ENCODE results near the gene PRSS57. TPM values are rescaled to one million over a fixed set of nuclear protein-coding genes. Genes with fewer than 3 reads are reported as not detected.
A peak's percentile ranks its signal among the peaks of the same experiment; 100 is the strongest.
"Not testable (repeated sequence)": the region's sequence is repeated elsewhere in the genome, so short reads cannot be mapped to it uniquely, and the experiment has no call there.

PRSS57 gene
- total RNA-seq, 1 donor = not detected

GRCh38 chr19:666985-667573 lies 28.2 kb downstream of the PRSS57 start:
- not testable (repeated sequence) for H3K9me3 ChIP-seq (ENCODE audit: low read depth, low read length); H3K27ac ChIP-seq (ENCODE audit: low read depth, low read length); H3K27me3 ChIP-seq (ENCODE audit: insufficient read depth, low read length); H4K20me1 ChIP-seq (ENCODE audit: insufficient read depth, low read length); H3K4me2 ChIP-seq (ENCODE audit: insufficient read depth, low read length); H3K4me3 ChIP-seq (ENCODE audit: insufficient read depth, low read length); H3K36me3 ChIP-seq (ENCODE audit: insufficient read depth, low read length); H3K4me1 ChIP-seq (ENCODE audit: insufficient read depth, low read length); DNase-seq (ENCODE audit: insufficient read length, low spot score, missing footprints); H3K79me2 ChIP-seq (ENCODE audit: insufficient read depth, low read length); H2AFZ ChIP-seq (ENCODE audit: low read length)

- peak; percentile 99 for DNase-seq (ENCODE audit: insufficient read length, low spot score, missing footprints)
- peaks cover 30% of the 10 kb centered on the region for H3K79me2 ChIP-seq (ENCODE audit: insufficient read depth, low read length)
- no peak overlapping the region for H3K27ac ChIP-seq (ENCODE audit: low read depth, low read length)
- peaks cover 23% of the 10 kb centered on the region for H4K20me1 ChIP-seq (ENCODE audit: insufficient read depth, low read length)
- TF ChIP-seq CTCF (IDR thresholded peaks at IDR 0.05; ENCODE audit: extremely low read depth, low read depth, low read length) = peak; percentile 81
- H3K4me1 ChIP-seq (ENCODE audit: insufficient read depth, low read length) = peaks cover 23% of the 10 kb centered on the region
- peak overlapping the region; percentile 60 for H3K4me3 ChIP-seq (ENCODE audit: insufficient read depth, low read length)
- no peaks in the 10 kb centered on the region for H3K27me3 ChIP-seq (ENCODE audit: insufficient read depth, low read length)
- H2AFZ ChIP-seq (ENCODE audit: low read length) = peak overlapping the region; percentile 98
- peak overlapping the region; percentile 84 for H3K4me2 ChIP-seq (ENCODE audit: insufficient read depth, low read length)
- H3K36me3 ChIP-seq (ENCODE audit: insufficient read depth, low read length) = no peaks in the 10 kb centered on the region
- no peaks in the 10 kb centered on the region for H3K9me3 ChIP-seq (ENCODE audit: low read depth, low read length)
These were observed 30.3 kb downstream of the PRSS57 start for GRCh38 chr19:664913-665443.

- DNase-seq (ENCODE audit: insufficient read length, low spot score, missing footprints) = no peak
- Histone ChIP-seq H3K4me1 (ENCODE audit: insufficient read depth, low read length) (peaks cover 23% of the 10 kb centered on the region), H3K36me3 (ENCODE audit: insufficient read depth, low read length) (no peaks in the 10 kb centered on the region), H2AFZ (ENCODE audit: low read length) (peak overlapping the region; percentile 89), H3K27ac (ENCODE audit: low read depth, low read length) (peak overlapping the region; percentile 82), H3K79me2 (ENCODE audit: insufficient read depth, low read length) (peaks cover 42% of the 10 kb centered on the region), H3K27me3 (ENCODE audit: insufficient read depth, low read length) (no peaks in the 10 kb centered on the region), H4K20me1 (ENCODE audit: insufficient read depth, low read length) (peaks cover 33% of the 10 kb centered on the region), H3K4me3 (ENCODE audit: insufficient read depth, low read length) (peak overlapping the region; percentile 84), H3K4me2 (ENCODE audit: insufficient read depth, low read length) (peak overlapping the region; percentile 92), H3K9me3 (ENCODE audit: low read depth, low read length) (no peaks in the 10 kb centered on the region)
- no peak for TF ChIP-seq CTCF (IDR thresholded peaks at IDR 0.05; ENCODE audit: extremely low read depth, low read depth, low read length)
These were observed 31.6 kb downstream of the PRSS57 start for GRCh38 chr19:663682-664117.

GRCh38 chr19:662962-663681 lies 32.1 kb downstream of the PRSS57 start, which contains the start of gene RNF126:
RNF126 (minus strand) TSS chr19:663214; CDS start chr19:663121, 93 bp downstream.
- TF ChIP-seq CTCF (IDR thresholded peaks at IDR 0.05; ENCODE audit: extremely low read depth, low read depth, low read length) = no peak
- Histone ChIP-seq H2AFZ (ENCODE audit: low read length) (peak within 1 kb of the TSS; percentile 89), H3K4me1 (ENCODE audit: insufficient read depth, low read length) (peaks cover 23% of the 10 kb centered on the region), H3K27me3 (ENCODE audit: insufficient read depth, low read length) (no peaks in the 10 kb centered on the region), H3K9me3 (ENCODE audit: low read depth, low read length) (no peaks in the 10 kb centered on the region), H3K36me3 (ENCODE audit: insufficient read depth, low read length) (no peaks in the 10 kb centered on the region), H4K20me1 (ENCODE audit: insufficient read depth, low read length) (peaks cover 38% of the 10 kb centered on the region), H3K4me3 (ENCODE audit: insufficient read depth, low read length) (peak within 1 kb of the TSS; percentile 84), H3K4me2 (ENCODE audit: insufficient read depth, low read length) (peak within 1 kb of the TSS; percentile 95), H3K27ac (ENCODE audit: low read depth, low read length) (peak within 1 kb of the TSS; percentile 82), H3K79me2 (ENCODE audit: insufficient read depth, low read length) (peaks cover 48% of the 10 kb centered on the region)
- peak; percentile 100 for DNase-seq (ENCODE audit: insufficient read length, low spot score, missing footprints)
